GM13977 (cell line): ENCODE measurements around the gene OTULIN.

ENCODE experiments used
- DNase-seq: peaks from one replicate; pipeline ENCODE4 v3.0.0; 2012; ENCODE audit warnings: low spot score
- CTCF ChIP-seq: IDR thresholded peaks from 2 replicates; pipeline ENCODE4 v1.5.1; 2012; ENCODE audit warnings: mild to moderate bottlenecking, control low read depth; ENCODE audit not compliant: insufficient read depth; ENCODE audit errors: extremely low read depth, missing control alignments
- in situ Hi-C: fragments of 300-500 bp; cut with MboI; formaldehyde crosslinking; loops from one replicate; pipeline ENCODE4 v1.12.0; 2022; ENCODE audit warnings: low sequenced_read_pairs, low pct_unique_long_range_greater_than_20kb, mixed read lengths, inconsistent platforms; ENCODE audit not compliant: unreplicated experiment

The OTULIN gene

GRCh38 chr5:14732991-14733390, 68.5 kb downstream of the OTULIN start:
- TF ChIP-seq CTCF, result no peak
- in situ Hi-C loops, result no loop called here
- DNase-seq, result no peak

GRCh38 chr5:14733661-14734060, 69.1 kb downstream of the OTULIN start:
- TF ChIP-seq CTCF, result no peak
- in situ Hi-C loops, result no loop called here
- DNase-seq, result no peak

GRCh38 chr5:14734396-14734795, 69.9 kb downstream of the OTULIN start:
- in situ Hi-C loops, result no loop called here
- DNase-seq, result no peak
- no peak for TF ChIP-seq CTCF

- no peak for DNase-seq
- TF ChIP-seq CTCF, result no peak
- in situ Hi-C loops, result no loop called here
Measured at GRCh38 chr5:14735944-14736343, 71.4 kb downstream of the OTULIN start.

GRCh38 chr5:14737291-14737690, 72.8 kb downstream of the OTULIN start:
- no peak for TF ChIP-seq CTCF
- no peak for DNase-seq
- in situ Hi-C loops, result no loop called here

- no peak for DNase-seq
- in situ Hi-C loops, result no loop called here
- no peak for TF ChIP-seq CTCF
Measured at GRCh38 chr5:14738050-14738449, 73.5 kb downstream of the OTULIN start.

- in situ Hi-C loops, result no loop called here
- TF ChIP-seq CTCF, result no peak
- DNase-seq, result no peak
Measured at GRCh38 chr5:14739538-14739937, 75.0 kb downstream of the OTULIN start.
